Measurements from ENCODE around the gene MPL. TPM values are rescaled to one million over a fixed set of nuclear protein-coding genes. Genes with fewer than 3 reads are reported as not detected.

Gene MPL
- total RNA-seq, 1 donor from 2014 or later: 0.31 TPM

GRCh38 chr1:43304314-43304681 lies 33.3 kb upstream of the MPL start:
- TF ChIP-seq CTCF (IDR thresholded peaks at IDR 0.05; ENCODE audit: unreplicated experiment): no peak
- Mint-ChIP-seq H3K4me3 (ENCODE audit: low read depth) (no peak overlapping the region), H3K4me1 (ENCODE audit: low read depth) (peaks cover 23% of the 10 kb centered on the region), H3K36me3 (ENCODE audit: insufficient read depth) (no peaks in the 10 kb centered on the region), H3K9me3 (ENCODE audit: low read depth) (peaks cover 3% of the 10 kb centered on the region), H3K27me3 (peaks cover 14% of the 10 kb centered on the region), H3K27ac (peak overlapping the region; percentile 35)
- no peak for DNase-seq (ENCODE audit: low spot score, unreplicated experiment)

- Mint-ChIP-seq H3K4me1 (ENCODE audit: low read depth) (peaks cover 23% of the 10 kb centered on the region), H3K27ac (no peak overlapping the region)
- no peak for TF ChIP-seq CTCF (IDR thresholded peaks at IDR 0.05; ENCODE audit: unreplicated experiment)
These were observed 32.8 kb upstream of the MPL start for GRCh38 chr1:43304771-43305300.

GRCh38 chr1:43305461-43305860 lies 32.2 kb upstream of the MPL start:
- Mint-ChIP-seq H3K4me3 (ENCODE audit: low read depth) (no peak overlapping the region), H3K36me3 (ENCODE audit: insufficient read depth) (no peaks in the 10 kb centered on the region)

More at GRCh38 chr1:43304771-43305300, 32.8 kb upstream of the MPL start:
- no peak for DNase-seq (ENCODE audit: low spot score, unreplicated experiment)
- Mint-ChIP-seq H3K4me3 (ENCODE audit: low read depth) (no peak overlapping the region), H3K9me3 (ENCODE audit: low read depth) (peaks cover 3% of the 10 kb centered on the region), H3K36me3 (ENCODE audit: insufficient read depth) (no peaks in the 10 kb centered on the region), H3K27me3 (peaks cover 14% of the 10 kb centered on the region)

GRCh38 chr1:43305926-43306687 lies 31.5 kb upstream of the MPL start:
- Mint-ChIP-seq H3K9me3 (ENCODE audit: low read depth) (peaks cover 3% of the 10 kb centered on the region), H3K27ac (no peak overlapping the region), H3K27me3 (peaks cover 18% of the 10 kb centered on the region), H3K4me1 (ENCODE audit: low read depth) (peaks cover 23% of the 10 kb centered on the region), H3K36me3 (ENCODE audit: insufficient read depth) (no peaks in the 10 kb centered on the region), H3K4me3 (ENCODE audit: low read depth) (no peak overlapping the region)
- no peak for DNase-seq (ENCODE audit: low spot score, unreplicated experiment)
- TF ChIP-seq CTCF (IDR thresholded peaks at IDR 0.05; ENCODE audit: unreplicated experiment): no peak

More at GRCh38 chr1:43305461-43305860, 32.2 kb upstream of the MPL start:
- DNase-seq (ENCODE audit: low spot score, unreplicated experiment): no peak
- no peak overlapping the region for H3K27ac Mint-ChIP-seq
- H3K4me1 Mint-ChIP-seq (ENCODE audit: low read depth): peaks cover 23% of the 10 kb centered on the region
- TF ChIP-seq CTCF (IDR thresholded peaks at IDR 0.05; ENCODE audit: unreplicated experiment): no peak
- peaks cover 3% of the 10 kb centered on the region for H3K9me3 Mint-ChIP-seq (ENCODE audit: low read depth)
- peaks cover 14% of the 10 kb centered on the region for H3K27me3 Mint-ChIP-seq

GRCh38 chr1:43306688-43307457 lies 30.7 kb upstream of the MPL start:
- Mint-ChIP-seq H3K27me3 (peaks cover 18% of the 10 kb centered on the region), H3K4me1 (ENCODE audit: low read depth) (peaks cover 23% of the 10 kb centered on the region), H3K36me3 (ENCODE audit: insufficient read depth) (no peaks in the 10 kb centered on the region), H3K27ac (no peak overlapping the region), H3K4me3 (ENCODE audit: low read depth) (no peak overlapping the region), H3K9me3 (ENCODE audit: low read depth) (peaks cover 3% of the 10 kb centered on the region)
- DNase-seq (ENCODE audit: low spot score, unreplicated experiment): no peak
- no peak for TF ChIP-seq CTCF (IDR thresholded peaks at IDR 0.05; ENCODE audit: unreplicated experiment)

Measured in progenitor cell of endocrine pancreas (in vitro differentiated cells).